HG03139 (cell line): ENCODE results near the gene SLC39A13.

Experiments used
- ATAC-seq: cut with Tn5 transposase; IDR thresholded peaks from one replicate; pipeline ENCODE4 v1.9.1; 2021; ENCODE audit not compliant: unreplicated experiment

The SLC39A13 gene

DNA sequence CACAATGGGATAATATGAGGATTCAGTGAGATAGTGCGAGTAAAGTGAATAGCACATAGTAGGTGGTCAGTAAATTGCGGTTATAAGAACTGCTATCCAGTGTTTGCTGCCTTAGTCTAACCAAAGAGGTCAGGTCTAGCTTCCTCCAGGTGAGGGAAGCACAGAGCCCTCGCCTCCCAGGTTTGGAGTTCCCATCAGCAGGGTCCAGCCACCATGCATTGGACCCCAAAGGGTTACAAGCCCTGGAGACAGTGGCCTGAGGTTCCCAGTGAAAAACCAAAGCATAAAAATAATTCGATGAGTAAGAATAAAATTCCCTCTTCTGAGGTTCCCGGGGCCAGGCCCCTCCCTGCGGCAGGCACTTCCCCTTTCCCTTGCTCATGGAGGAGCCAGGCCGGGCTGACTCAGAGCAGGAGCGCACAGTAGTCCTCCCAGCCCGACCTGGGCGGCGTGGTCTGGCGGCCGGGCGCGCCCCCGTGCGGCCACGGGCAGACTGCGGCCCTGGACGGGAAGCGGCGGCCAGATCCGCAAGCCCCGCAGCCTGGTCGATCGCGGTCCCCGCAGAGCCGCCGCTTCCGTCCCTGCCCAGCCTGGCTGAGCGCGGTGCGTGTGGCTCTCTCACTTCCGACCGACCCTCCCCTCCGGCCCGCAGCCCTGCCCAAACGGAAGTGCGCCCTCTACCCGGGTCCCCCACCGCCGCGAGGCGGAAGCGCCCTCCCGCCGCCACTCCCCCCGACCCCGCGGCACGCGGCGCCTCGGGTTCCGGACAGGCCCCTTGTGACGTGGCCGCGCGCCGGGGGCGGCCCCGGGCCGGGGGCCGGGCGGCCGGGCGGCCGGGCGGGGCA lies at the start of gene SLC39A13:
SLC39A13 (plus strand) TSS at position 845 of the 845 bp plus-strand sequence. CDS start 1,505 bp downstream, outside the sequence.
- ATAC-seq = peak; percentile 83

DNA sequence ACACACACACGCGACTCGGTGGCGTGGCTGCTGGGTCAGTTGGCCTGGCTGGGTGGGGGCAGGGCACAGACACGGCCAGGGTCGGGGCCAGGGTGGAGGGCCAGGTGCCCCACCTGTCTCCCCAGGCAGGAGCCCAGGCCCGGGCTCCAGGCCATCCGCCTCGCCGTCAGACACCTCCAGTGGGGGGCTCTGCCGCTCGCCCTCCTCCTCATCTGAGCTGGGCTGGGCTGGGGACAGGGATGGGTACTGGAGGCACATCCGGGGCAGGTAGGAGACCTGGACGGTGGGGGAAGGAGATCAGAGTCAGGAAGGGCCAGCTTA lies 49.7 kb upstream of the SLC39A13 start:
- ATAC-seq = no peak

- no peak for ATAC-seq
Measured at GRCh38 chr11:47359162-47359561, 49.2 kb upstream of the SLC39A13 start.

GRCh38 chr11:47359586-47359985 lies 48.8 kb upstream of the SLC39A13 start:
- ATAC-seq = no peak

- no peak for ATAC-seq
Measured at GRCh38 chr11:47360341-47360740, 48.0 kb upstream of the SLC39A13 start.

DNA sequence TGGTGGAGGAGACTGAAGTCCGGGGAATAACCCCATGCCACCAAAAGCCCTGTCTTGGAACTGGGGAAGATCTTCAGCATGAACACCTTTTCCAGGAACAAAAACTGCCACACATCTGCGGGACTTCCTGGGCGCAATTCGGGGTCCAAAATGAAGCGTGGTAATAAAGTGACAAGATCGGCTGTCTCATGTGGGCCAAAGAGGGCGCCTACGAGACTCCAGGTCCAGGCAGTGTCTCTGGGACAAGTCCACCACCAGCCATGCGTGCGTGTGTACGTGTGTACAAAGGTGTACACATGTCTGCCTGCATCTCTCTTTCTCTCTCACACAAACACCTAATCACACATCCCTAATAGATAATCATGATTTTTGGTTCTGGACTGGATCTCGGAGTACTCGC lies 47.0 kb upstream of the SLC39A13 start:
- ATAC-seq = no peak

DNA sequence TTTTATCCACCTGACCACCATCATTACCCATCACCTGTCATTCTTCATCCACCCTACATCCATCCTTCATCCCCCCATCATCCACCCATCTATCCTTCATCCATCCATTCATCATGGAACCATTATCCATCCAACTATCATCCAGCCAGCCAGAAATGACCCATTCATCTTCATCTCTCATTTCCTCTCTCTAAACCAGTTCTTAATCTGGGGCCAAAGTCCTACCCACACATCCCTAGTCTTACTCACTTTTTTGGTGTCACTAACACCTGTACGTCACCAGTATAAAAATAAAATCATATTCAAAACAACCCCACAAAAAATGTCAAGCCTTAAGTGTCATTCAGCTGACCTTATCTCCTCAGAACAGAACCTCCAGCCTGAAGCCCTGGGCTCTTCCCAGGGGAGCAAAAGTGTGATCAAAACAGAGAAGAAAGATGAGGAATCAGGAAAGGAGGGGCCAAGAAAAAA lies 42.3 kb upstream of the SLC39A13 start:
- no peak for ATAC-seq

DNA sequence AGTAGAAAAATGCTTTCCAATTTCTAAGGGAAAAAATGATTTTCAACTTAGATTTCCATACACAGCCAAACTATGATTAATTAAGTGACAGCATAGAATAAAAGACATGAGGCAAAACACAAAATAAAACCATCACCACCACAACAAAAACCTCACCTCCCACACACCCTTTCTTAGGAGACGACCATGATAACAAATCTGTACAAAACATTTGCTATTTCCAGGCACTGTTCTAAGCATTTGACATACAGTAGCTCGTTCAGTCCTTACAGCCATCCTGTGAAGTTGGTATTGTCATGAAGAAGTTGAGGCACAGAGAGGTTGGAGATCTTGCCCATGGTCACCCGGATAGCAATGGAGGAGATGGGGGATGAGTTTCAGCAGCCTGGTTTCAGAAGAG lies 38.7 kb upstream of the SLC39A13 start:
- no peak for ATAC-seq

DNA sequence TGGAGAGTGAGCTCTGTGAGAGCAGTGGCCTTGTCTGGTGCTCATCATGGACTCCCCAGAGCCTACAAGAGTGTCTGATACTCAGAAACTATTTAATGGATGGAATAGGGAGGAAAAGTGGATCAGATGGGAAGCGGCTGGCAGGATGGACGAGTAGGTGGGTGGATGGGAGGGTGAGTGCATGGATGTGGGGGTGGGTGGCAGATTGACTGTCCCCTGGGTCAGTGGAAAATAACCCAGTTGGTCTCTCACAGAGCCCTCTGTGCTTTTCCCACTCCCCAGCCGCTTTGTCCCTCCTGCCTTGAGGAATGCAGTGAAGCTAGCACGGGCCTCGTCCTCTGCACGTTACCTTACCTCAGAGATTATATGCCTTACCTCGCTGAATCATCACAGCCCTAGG lies 36.0 kb upstream of the SLC39A13 start:
- no peak for ATAC-seq

GRCh38 chr11:47373876-47374719 lies 34.3 kb upstream of the SLC39A13 start:
- ATAC-seq = no peak

- ATAC-seq = no peak
Measured at GRCh38 chr11:47374720-47375019, 33.7 kb upstream of the SLC39A13 start.

DNA sequence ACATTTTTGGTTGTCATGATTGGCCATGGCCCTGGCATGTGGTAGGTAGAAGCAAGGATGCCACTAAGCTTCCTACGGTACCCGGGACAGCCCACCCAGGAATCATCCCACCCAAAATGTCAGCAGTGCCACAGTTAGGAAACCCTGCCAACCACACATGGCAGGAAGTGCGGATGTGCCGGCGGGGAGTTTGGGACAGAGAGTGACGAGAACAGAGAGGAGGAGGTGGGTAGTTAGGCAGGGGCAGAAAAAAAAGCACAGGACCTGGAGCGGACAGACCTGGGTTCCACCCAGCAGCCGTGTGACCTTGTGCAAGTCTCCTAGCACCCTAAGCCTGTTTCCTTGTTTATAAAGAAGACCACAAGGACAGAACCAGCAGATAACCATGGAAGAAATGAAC lies 33.4 kb upstream of the SLC39A13 start:
- no peak for ATAC-seq

GRCh38 chr11:47375546-47376085 lies 32.8 kb upstream of the SLC39A13 start:
- no peak for ATAC-seq

DNA sequence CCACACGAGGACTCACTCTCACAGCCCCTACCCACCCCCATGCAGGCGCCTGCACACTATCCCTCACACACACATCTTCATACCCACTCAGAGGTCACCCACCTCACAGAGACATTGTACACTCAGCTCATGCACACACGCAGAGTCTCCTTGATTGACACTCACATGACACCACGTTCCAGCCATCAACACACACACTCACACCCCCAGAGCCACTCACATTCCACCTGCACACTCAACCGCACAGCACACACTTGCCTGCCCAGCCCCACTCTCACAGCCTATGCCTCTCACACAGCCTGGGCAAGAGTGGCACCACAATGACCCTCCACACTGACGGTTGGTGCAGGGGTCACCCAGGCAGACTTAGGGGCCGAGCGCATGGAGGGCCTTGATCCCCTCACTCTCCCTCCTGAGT lies 32.3 kb upstream of the SLC39A13 start:
- ATAC-seq = no peak

DNA sequence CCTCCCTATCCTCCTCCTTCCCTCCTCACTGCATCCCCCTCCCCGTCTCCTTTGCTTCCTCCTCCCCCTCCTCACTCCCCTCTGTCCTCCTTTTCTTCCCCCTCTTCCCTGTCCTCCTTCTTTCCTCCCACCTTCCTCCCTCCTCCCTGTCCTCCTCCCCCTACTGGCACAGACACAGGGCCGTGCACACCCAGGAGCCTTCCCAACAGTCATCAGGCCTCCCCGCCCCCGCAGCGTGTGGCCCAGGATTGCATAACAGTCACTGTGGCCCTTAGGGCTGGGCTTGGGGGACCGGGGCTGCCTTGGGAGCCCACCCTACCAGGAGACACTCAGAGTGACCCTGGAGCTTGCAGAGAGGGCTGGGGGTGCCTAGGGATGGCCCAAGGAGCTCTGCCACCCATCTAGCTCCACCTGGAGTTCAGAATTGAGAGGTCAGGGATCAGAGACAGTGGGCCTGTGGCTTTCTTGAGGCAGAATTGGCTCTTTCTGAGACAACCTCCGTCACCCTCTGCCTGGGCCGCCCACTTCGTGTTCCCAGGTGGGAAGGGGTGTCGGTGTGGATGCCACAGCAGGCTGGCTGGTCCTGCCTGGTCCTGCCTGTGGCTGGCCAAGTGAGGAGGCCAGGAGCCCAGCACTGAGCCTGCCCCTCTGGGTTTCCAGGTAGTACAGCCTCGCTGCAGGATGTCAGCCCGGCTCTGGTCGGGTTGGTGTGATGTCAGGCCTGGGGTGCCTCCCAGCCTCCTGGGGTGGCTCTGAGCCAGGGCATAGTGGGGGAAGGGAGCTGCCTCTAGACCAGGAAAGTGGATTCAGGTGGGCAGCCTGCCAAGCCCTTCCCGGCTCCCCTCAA lies 31.6 kb upstream of the SLC39A13 start:
- no peak for ATAC-seq

GRCh38 chr11:47377571-47378009 lies 30.8 kb upstream of the SLC39A13 start:
- ATAC-seq = no peak

DNA sequence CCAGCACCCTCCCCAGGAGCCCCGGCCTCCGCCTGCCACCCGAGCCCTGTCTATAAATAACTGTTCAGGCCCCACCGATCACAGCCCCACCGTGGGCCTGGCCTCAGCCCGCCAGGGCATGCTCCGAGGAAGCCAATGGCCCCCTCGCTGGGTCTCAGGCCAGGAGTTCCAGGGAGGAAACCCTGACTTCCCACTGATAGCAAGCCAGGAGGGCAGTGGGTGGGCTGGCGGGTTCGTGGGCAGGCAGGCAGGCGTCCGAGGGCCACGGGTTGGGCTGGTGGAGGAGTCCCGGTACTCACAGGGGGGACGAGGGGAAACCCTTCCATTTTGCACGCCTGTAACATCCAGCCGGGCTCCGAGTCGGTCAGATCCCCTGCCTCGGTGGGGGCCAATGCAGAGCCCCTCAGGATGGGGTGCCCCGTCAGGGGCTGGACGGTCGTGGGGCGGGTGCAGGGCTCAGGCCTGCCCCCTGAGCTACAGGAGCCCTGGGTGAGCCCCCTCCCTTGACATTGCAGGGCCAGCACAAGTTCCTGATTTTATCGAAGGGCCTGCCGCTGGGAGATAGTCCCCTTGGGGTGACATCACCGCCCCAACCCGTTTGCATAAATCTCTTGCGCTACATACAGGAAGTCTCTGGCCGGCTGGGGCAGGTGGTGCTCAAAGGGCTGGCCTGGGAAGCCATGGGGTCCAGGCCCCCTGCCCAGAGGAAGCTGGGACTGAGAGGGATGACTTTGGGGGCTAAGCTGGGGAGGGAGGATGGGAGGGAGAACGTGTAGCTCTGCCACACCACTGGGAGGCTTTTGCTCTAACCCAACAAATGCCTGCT lies 30.2 kb upstream of the SLC39A13 start, which contains the start of gene SPI1:
SPI1 (minus strand) TSS at position 538 of the 826 bp plus-strand sequence; CDS start at position 344, 194 bp downstream.
- peak; percentile 66 for ATAC-seq

DNA sequence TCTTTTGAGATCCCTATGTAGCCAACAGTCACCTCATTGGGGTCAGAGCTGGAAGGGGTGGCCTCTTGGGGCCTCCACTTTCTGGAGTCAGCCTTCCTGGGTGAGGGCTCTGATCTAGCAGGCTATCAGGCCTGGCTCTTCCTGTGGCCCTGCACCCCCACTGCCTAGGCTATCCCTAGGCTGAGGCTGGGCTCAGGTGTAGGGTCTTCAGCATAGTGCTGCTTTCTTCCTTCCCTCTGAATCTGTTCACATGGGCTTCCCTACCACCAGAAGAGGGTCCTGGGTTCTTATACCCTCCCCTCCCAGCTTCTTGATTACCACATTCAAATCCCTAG lies 29.6 kb upstream of the SLC39A13 start:
- ATAC-seq = peak; percentile 10

DNA sequence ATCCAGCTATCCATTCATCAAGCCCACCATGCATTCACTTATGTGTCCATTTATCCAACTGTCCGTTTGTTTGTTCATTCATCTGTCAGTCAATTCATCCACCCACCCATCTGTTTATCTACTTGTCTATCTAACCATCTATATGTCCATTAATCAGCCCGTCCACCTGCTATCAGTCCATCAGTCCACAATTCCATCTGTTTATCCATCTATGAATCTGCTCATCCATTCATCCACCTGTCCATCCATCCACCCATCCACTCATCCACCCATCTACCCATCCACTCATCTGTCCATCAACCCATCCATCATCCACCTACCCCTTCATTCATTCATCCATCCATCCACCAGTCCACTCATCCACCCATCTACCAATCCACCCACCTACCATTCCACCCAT lies 29.1 kb upstream of the SLC39A13 start:
- no peak for ATAC-seq

DNA sequence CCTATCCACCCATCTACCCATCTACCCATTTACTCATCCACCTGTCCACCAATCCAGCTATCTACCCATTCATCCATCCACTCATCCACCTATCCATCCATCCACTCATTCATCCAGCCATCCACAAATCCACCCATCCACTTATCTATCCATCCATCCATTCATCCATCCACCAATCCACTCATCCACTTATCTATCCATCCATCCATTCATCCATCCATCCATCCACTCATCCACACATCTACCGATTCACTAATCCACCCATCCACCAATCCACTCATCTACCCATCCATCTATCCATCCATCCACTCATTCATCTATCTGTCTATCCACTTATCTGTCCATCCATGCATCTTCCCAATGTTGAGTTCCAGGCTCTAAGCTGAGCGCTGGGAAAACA lies 28.3 kb upstream of the SLC39A13 start:
- no peak for ATAC-seq
